H4 (cell line): ENCODE data around the gene DAPK1. TPM values are rescaled to one million over a fixed set of nuclear protein-coding genes. Genes with fewer than 3 reads are reported as not detected.

Experiments used
- DNase-seq: peaks from one replicate; pipeline ENCODE4 v3.0.0-alpha.2; 2015; ENCODE audit warnings: low spot score
- total RNA-seq: library from RNA; depleted of rRNA; stranded (reverse); fragments of >200 nt; shearing (Covaris generic); gene quantifications from 2 replicates; pipeline ENCODE4 v1.2.3, GENCODE V29; 2014; rRNA removed

DAPK1 gene
- total RNA-seq, result 6.6 and 10.5 TPM in 2 replicates

GRCh38 chr9:87497604-87498045 is at the start of gene DAPK1:
Gene DAPK1, plus strand, starts transcription at chr9:87497867. Its CDS starts 1,211 bp downstream, at chr9:87499078.
- DNase-seq, result no peak

- no peak for DNase-seq
These were observed 46.5 kb upstream of the DAPK1 start for GRCh38 chr9:87451149-87451548.

DNA sequence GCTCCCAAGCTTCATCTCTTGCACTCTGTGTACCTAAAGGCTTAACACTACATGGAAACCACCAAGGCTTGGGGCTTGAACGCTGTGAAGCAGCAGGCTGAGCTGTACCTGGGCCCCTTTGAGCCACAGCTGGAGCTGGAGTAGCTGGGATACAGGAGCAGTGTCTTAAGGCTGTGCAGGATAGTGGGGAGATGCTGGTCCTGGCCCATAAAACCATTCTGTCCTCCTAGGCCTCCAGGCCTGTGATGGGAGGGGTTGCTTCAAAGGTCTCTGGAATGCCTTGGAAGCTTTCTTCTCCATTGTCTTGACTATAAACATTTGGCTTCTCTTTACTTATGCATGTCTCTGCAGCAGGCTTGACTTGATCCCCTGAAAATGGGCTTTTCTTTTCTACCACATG is 42.3 kb upstream of the DAPK1 start:
- DNase-seq, result no peak

GRCh38 chr9:87461256-87461655 is 36.4 kb upstream of the DAPK1 start:
- DNase-seq, result no peak

GRCh38 chr9:87464110-87464991 is 33.3 kb upstream of the DAPK1 start:
- DNase-seq, result peak; percentile 48

GRCh38 chr9:87464992-87465378 is 32.7 kb upstream of the DAPK1 start:
- DNase-seq, result no peak

DNA sequence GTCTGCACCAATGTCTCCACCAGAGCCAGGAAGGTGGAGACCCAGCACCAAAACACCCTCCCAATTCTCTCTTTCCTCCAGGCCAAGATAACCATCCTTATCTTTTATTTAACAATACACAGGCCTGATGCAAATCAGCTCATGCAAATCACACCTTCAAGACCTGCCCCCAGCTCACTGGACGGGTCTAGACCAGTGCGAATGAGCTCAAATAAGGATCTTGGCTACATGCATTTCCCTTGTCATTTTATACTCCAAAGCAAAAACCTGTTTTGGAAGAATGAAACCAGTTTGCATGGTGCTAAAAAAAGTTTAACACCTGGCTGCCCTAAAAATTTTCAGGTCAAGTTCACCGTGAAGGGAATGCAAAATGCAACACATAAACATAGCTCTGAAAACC is 31.9 kb upstream of the DAPK1 start:
- no peak for DNase-seq

- DNase-seq, result no peak
These were observed 30.5 kb upstream of the DAPK1 start for GRCh38 chr9:87467187-87467586.

DNA sequence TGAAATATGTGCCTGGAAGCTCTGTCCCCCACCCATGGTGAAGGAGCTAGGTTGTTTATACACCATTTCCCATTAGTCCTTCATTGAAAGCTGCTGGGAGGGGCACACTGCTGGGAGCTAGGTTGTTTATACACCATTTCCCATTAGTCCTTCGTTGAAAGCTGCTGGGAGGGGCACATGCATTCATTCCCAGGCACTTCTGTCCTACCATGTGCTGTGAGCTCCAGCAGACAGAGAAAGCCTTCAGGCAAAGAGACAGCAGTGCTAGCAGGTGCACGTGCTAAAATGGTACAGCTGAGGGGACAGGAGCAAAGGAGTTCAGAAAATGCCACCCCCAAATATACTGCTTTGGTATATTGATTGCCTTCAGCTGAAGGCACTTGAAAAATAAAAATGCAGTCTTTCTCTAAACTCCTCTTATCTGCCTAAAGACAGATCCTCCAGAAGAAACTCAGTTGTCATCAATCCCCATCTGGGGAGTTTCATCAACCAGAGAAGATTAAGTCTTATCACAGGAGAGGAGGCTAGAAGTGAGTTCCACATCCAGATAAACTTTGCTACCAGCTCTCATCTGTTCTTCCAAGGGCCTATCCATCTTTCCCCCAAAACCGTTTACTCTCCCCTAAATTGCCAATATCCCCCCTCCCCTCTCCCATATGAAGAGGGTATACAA is 27.7 kb upstream of the DAPK1 start:
- DNase-seq, result no peak

- no peak for DNase-seq
These were observed 25.9 kb upstream of the DAPK1 start for GRCh38 chr9:87471746-87472145.

GRCh38 chr9:87475463-87475862 is 22.2 kb upstream of the DAPK1 start:
- no peak for DNase-seq

- no peak for DNase-seq
These were observed 19.3 kb upstream of the DAPK1 start for GRCh38 chr9:87478226-87478992.

DNA sequence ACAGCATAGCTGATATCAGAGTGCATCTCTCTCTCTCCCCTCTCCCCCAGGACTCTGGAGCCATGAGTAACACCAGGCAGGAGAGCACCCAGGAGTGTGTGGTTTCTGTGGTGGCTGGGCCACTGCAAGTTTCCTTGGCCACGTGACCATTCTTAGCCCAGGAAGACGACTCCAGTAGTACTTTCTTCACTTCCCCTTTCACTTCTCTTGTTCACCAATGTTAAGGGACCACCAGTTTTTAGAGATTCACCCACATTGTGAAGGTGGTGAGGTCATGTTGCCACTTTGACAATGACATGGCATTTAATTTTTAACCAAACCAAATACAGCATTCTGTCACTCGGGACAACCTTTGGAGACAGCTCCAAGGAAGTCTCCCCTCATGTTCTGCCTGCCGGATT is 17.9 kb upstream of the DAPK1 start:
- DNase-seq, result peak; percentile 92

GRCh38 chr9:87481890-87482855 is 15.5 kb upstream of the DAPK1 start:
- DNase-seq, result no peak

GRCh38 chr9:87490225-87490624 is 7.4 kb upstream of the DAPK1 start:
- DNase-seq, result no peak

- no peak for DNase-seq
These were observed 6.8 kb upstream of the DAPK1 start for GRCh38 chr9:87490907-87491306.

GRCh38 chr9:87491523-87491922 is 6.1 kb upstream of the DAPK1 start:
- no peak for DNase-seq

GRCh38 chr9:87492642-87493041 is 5.0 kb upstream of the DAPK1 start:
- no peak for DNase-seq

- peak; percentile 89 for DNase-seq
These were observed 2.6 kb upstream of the DAPK1 start for GRCh38 chr9:87494970-87495471.

DNA sequence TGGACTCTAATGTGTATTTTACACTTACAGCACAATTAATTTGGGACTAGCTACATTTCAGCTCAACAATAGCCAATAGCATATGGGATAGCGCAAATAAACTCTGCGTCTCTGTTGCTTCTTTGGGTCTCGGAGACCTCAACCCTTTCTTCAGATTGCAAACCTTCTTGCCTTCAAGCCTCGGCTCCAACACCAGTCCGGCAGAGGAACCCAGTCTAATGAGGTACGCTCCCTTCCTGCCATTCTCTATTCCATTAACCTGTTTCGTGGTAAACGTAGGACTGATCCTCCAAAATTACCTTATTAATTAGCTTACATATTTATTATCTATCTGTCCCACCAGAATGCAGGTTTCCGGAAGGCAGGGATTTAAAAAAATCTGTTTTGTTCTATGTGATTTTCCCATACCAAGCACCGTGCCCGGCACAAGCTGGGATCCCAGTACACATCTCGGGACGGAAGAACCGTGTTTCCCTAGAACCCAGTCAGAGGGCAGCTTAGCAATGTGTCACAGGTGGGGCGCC is 525 bp upstream of the DAPK1 start:
- DNase-seq, result no peak
